ENCODE data around the gene FRMPD2. TPM values are rescaled to one million over a fixed set of nuclear protein-coding genes. Genes with fewer than 3 reads are reported as not detected.

Gene FRMPD2
- polyA plus RNA-seq, 1 of the 3 experiments (the other 2 are of a cell fraction): 0.02 TPM

GRCh38 chr10:48314107-48314506 lies 39.6 kb upstream of the FRMPD2 start:
- H3K79me2 ChIP-seq (ENCODE audit: insufficient read depth): peaks cover 100% of the 10 kb centered on the region
- no peak overlapping the region for H2AFZ ChIP-seq (ENCODE audit: low read depth)
- no peak for DNase-seq
- H4K20me1 ChIP-seq (ENCODE audit: insufficient read depth): peaks cover 95% of the 10 kb centered on the region
- POLR2A ChIA-PET: no interaction called here
- no peak overlapping the region for H3K27ac ChIP-seq (ENCODE audit: low read depth in 2 of 2, low read length in 1 of 2)
- H3K36me3 ChIP-seq (replicated peaks in 1 of 2; ENCODE audit: control insufficient read depth in 1 of 2, insufficient read depth in 2 of 2, low read length in 1 of 2): peaks cover 0 to 7% of the 10 kb centered on the region in 2 experiments
- peaks cover 14% of the 10 kb centered on the region for H3F3A ChIP-seq (replicated peaks; ENCODE audit: insufficient read depth)
- H3K9ac ChIP-seq: no peak overlapping the region
- no peak overlapping the region for H3K4me3 ChIP-seq (ENCODE audit: low read depth in 2 of 2, low read length in 1 of 2)
- no peaks in the 10 kb centered on the region for H3K9me2 ChIP-seq
- 92% methylated on average over 2 of the region's 2 CpGs for WGBS (ENCODE audit: low lambda C conversion rate)
- TF ChIP-seq POLR2AphosphoS5 (IDR thresholded peaks at IDR 0.05; ENCODE audit: low read depth, low read length): no peak
- H3K4me1 ChIP-seq (ENCODE audit: control insufficient read depth in 1 of 2, insufficient read depth in 2 of 2, low read depth in 1 of 2, low read length in 1 of 2): peaks cover 0 to 13% of the 10 kb centered on the region in 2 experiments; a peak in 2 of 4 replicates
- CTCF ChIA-PET: interaction anchor here (1.2 kb wide), 1 partner anchor 342 kb away, joined by 3 read pairs; no protein-coding TSS in a partner anchor
- no peak overlapping the region for H3K4me2 ChIP-seq
- no peaks in the 10 kb centered on the region for H3K9me3 ChIP-seq
- H3K27me3 ChIP-seq (ENCODE audit: insufficient read depth): no peaks in the 10 kb centered on the region

DNA sequence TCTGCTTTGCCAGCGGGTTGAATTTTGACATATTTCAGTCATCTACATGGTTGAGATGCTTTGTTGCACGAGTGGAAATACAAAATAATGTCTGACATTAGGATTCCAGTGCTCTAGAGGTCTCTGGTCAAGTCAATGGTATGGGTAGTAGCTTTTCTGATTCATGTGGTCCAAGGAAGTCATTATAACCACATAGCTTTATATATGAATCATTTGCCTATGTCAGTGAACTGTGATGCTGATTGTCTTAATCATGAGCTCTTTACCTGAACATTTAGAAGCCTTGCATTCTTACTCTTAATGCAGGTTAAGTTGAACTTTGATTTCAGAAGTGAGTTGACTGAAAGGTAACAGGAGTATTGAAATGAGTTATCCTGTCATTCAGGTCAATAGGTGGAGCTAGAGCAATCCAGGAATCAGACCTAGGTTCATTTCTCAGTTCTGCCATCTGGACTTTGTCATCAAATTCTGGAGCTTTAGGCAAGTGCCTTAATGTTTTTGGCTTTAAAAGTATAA lies 35.3 kb upstream of the FRMPD2 start:
- 18% methylated on average over 2 of the region's 2 CpGs for WGBS (ENCODE audit: low lambda C conversion rate)
- Histone ChIP-seq H3K9me2 (no peaks in the 10 kb centered on the region), H3K4me1 (ENCODE audit: control insufficient read depth in 1 of 2, insufficient read depth in 2 of 2, low read depth in 1 of 2, low read length in 1 of 2) (peaks cover 8 to 18% of the 10 kb centered on the region in 2 experiments; a peak in 3 of 4 replicates), H3K79me2 (ENCODE audit: insufficient read depth) (peaks cover 79% of the 10 kb centered on the region), H3K36me3 (replicated peaks in 1 of 2; ENCODE audit: control insufficient read depth in 1 of 2, insufficient read depth in 2 of 2, low read length in 1 of 2) (peaks cover 0 to 7% of the 10 kb centered on the region in 2 experiments), H3K9ac (no peak overlapping the region), H3F3A (replicated peaks; ENCODE audit: insufficient read depth) (peaks cover 24% of the 10 kb centered on the region), H3K27me3 (ENCODE audit: insufficient read depth) (no peaks in the 10 kb centered on the region), H4K20me1 (ENCODE audit: insufficient read depth) (peaks cover 72% of the 10 kb centered on the region), H3K27ac (ENCODE audit: low read depth in 2 of 2, low read length in 1 of 2) (peak overlapping the region in 1 of 2 experiments; percentile 48; a peak in 2 of 4 replicates), H3K4me2 (peak overlapping the region; percentile 83; the same call in 1 of the 2 replicates), H3K4me3 (ENCODE audit: low read depth in 2 of 2, low read length in 1 of 2) (0 out of 4 replicates have a peak overlapping the region, but pooled peaks of 1 of the 2 experiments have one; percentile 11), H2AFZ (ENCODE audit: low read depth) (no peak overlapping the region), H3K9me3 (no peaks in the 10 kb centered on the region)
- DNase-seq: peak; percentile 25
- CTCF ChIA-PET: interaction anchor here (0.6 to 2.0 kb wide), 21 partner anchors 9 to 348 kb away, joined by 3 to 10 read pairs (median 4); no protein-coding TSS in a partner anchor
- TF ChIP-seq REST (IDR thresholded peaks at IDR 0.05; ENCODE audit: low read depth, low read length) (no peak), MAX (IDR thresholded peaks at IDR 0.05; ENCODE audit: low read depth) (peak; percentile 12; the same call in 1 of the 2 replicates), EP300 (IDR thresholded peaks at IDR 0.05; ENCODE audit: borderline replicate concordance in 1 of 2, low read depth in 1 of 2, low read length in 1 of 2) (peak in 1 of 2 experiments; percentile 7; a peak in 1 of 4 replicates), JUND (IDR thresholded peaks at IDR 0.05) (peak; percentile 51; the same call in 1 of the 2 replicates), FOXM1 (IDR thresholded peaks at IDR 0.05; ENCODE audit: low read depth) (no peak), PBX3 (IDR thresholded peaks at IDR 0.05) (peak; percentile 37), FOSL2 (IDR thresholded peaks at IDR 0.05; ENCODE audit: borderline replicate concordance, low read depth) (peak; percentile 69; the same call in 1 of the 2 replicates), MEF2A (IDR thresholded peaks at IDR 0.05; ENCODE audit: borderline replicate concordance, low read depth) (no peak), EZH2phosphoT487 (IDR thresholded peaks at IDR 0.05; ENCODE audit: borderline replicate concordance, low read depth) (no peak), CTCF (IDR thresholded peaks at IDR 0.05) (peak; percentile 43), RCOR1 (IDR thresholded peaks at IDR 0.05; ENCODE audit: low read length) (no peak), IRF3 (IDR thresholded peaks at IDR 0.05; ENCODE audit: low read depth, low read length) (no peak), SIN3A (IDR thresholded peaks at IDR 0.05; ENCODE audit: borderline replicate concordance, low read depth, low read length) (no peak), RAD21 (IDR thresholded peaks at IDR 0.05; ENCODE audit: low read length) (peak; percentile 59), TCF12 (IDR thresholded peaks at IDR 0.05) (0 out of 2 replicates have a peak, but pooled peaks have one; percentile 4)
- POLR2A ChIA-PET: no interaction called here
